OCI-LY7 (cell line): Measurements from ENCODE around the gene GAS6. TPM values are rescaled to one million over a fixed set of nuclear protein-coding genes. Genes with fewer than 3 reads are reported as not detected.

Experiments used
- BruUV-seq: library from RNA; stranded (reverse); fragments of 400-500 nt; replicated peaks from 2 replicates; lab custom pipeline; 2021; lab: Mats Ljungman, UMichigan
- CTCF ChIA-PET: fragments of 300-600 bp; sonication (Branson Sonifier 250); formaldehyde crosslinking; loops from one replicate; lab custom pipeline; 2022; ENCODE audit warnings: antibody characterized with exemption; ENCODE audit not compliant: unreplicated experiment; lab: Charles Lee
- POLR2A ChIA-PET: fragments of 300-600 bp; sonication (Branson Sonifier 250); formaldehyde crosslinking; loops from one replicate; lab custom pipeline; 2022; ENCODE audit warnings: antibody characterized with exemption; lab: Charles Lee
- DNase-seq: peaks from one replicate; pipeline ENCODE4 v3.0.0-alpha.2; 2015; ENCODE audit warnings: low spot score
- H2AFZ ChIP-seq: fragments of 200-600 bp; sonication (generic), shearing (Covaris generic); 2 replicates; pipeline ENCODE4 v1.6.1; 2014; ENCODE audit warnings: mild to moderate bottlenecking, antibody characterized with exemption, low read length, moderate library complexity
- H3K27ac ChIP-seq: fragments of 200-600 bp; sonication (generic); 2 replicates; pipeline ENCODE4 v1.5.1; 2014; ENCODE audit warnings: mixed run types, low read depth, mild to moderate bottlenecking, moderate library complexity, low read length, inconsistent platforms; ENCODE audit not compliant: poor library complexity, severe bottlenecking
- H3K36me3 ChIP-seq: fragments of 200-600 bp; sonication (generic); 2 replicates; pipeline ENCODE4 v1.6.1; 2014; ENCODE audit warnings: mild to moderate bottlenecking, antibody characterized with exemption, low read length, moderate library complexity, mixed read lengths; ENCODE audit not compliant: insufficient read depth
- H3K4me1 ChIP-seq: fragments of 200-600 bp; sonication (generic); 2 replicates; pipeline ENCODE4 v1.5.1; 2014; ENCODE audit warnings: mild to moderate bottlenecking, low read length; ENCODE audit not compliant: insufficient read depth, poor library complexity, severe bottlenecking
- H3K4me2 ChIP-seq: fragments of 200-600 bp; sonication (generic); 2 replicates; pipeline ENCODE4 v1.6.1; 2014; ENCODE audit warnings: mild to moderate bottlenecking, low read length
- H3K4me3 ChIP-seq: fragments of 200-600 bp; sonication (generic); 2 replicates; pipeline ENCODE4 v1.5.1; 2014; ENCODE audit warnings: mild to moderate bottlenecking, low read depth, low read length; ENCODE audit not compliant: poor library complexity, severe bottlenecking
- H3K79me2 ChIP-seq: fragments of 200-600 bp; sonication (generic); 2 replicates; pipeline ENCODE4 v1.6.1; 2016; ENCODE audit warnings: low read depth, mild to moderate bottlenecking, low read length, moderate library complexity, mixed read lengths; ENCODE audit not compliant: insufficient read depth
- H3K9me2 ChIP-seq: fragments of 200-600 bp; sonication (generic); 2 replicates; pipeline ENCODE4 v1.6.1; 2016; ENCODE audit warnings: mild to moderate bottlenecking, low read length, mixed read lengths; ENCODE audit not compliant: insufficient read depth
- H3K9me3 ChIP-seq: fragments of 200-600 bp; sonication (generic); 2 replicates; pipeline ENCODE4 v1.6.1; 2014; ENCODE audit warnings: mild to moderate bottlenecking, mixed run types, low read length, mixed read lengths
- H4K20me1 ChIP-seq: fragments of 200-600 bp; sonication (generic); 2 replicates; pipeline ENCODE4 v1.6.1; 2014; ENCODE audit warnings: mild to moderate bottlenecking, antibody characterized with exemption, low read length, moderate library complexity, mixed read lengths; ENCODE audit not compliant: insufficient read depth
- EZH2phosphoT487 ChIP-seq: fragments of 200-600 bp; sonication (generic); IDR thresholded peaks from 2 replicates; pipeline ENCODE4 v1.6.1; 2018; ENCODE audit warnings: low read depth, borderline replicate concordance, mild to moderate bottlenecking, mixed run types, antibody characterized with exemption, low read length, moderate library complexity, mixed read lengths
- intact Hi-C: fragments of 100-400 bp; cut with micrococcal nuclease; formaldehyde crosslinking; loops from one replicate; pipeline ENCODE4 v1.10.0; 2022; ENCODE audit not compliant: unreplicated experiment
- total RNA-seq, 2 experiments: library from RNA; depleted of rRNA in 1 of 2; stranded (reverse); fragments of >200 nt in 1 of 2; shearing (Covaris generic) in 1 of 2; gene quantifications; 2 replicates each; pipeline ENCODE4 v1.2.3, GENCODE V29; 2014 to 2022
- TF ChIP-seq, protein P1 (sequence below): fragments of 200-600 bp; sonication (generic); conservative IDR thresholded peaks from 2 replicates; pipeline ENCODE4 v1.5.1; 2014; ENCODE audit warnings: mild to moderate bottlenecking, antibody characterized with exemption, low read length, moderate library complexity, mixed read lengths

GAS6 gene
- total RNA-seq, 2 experiments from 2014 or later = not detected

DNA sequence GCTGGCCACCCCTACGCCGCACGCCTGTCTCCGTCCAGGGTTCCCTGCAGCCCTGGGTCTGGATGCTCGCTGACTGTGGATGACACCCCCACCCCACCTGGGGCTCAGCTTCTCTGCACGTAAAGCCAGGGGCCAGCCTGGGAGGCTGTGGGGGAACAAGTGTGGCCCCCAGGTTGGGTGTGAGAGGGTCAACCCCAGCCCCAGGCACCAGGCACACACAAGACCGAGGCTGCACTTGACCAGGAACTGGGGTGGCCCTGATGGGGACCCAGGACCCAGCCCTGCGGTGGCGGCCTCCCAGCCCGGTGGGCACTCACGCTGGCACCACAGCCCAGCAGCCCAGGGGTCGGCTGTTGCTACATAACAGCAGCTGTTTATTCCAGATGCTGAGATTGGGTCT lies 41.6 kb downstream of the GAS6 start:
- intact Hi-C loops = no loop called here
- no peak overlapping the region for H3K4me3 ChIP-seq
- CTCF ChIA-PET = no interaction called here
- peaks cover 21% of the 10 kb centered on the region for H3K36me3 ChIP-seq
- no peak overlapping the region for H3K4me2 ChIP-seq
- H4K20me1 ChIP-seq = no peaks in the 10 kb centered on the region; the same call in 1 of the 2 replicates
- no peak overlapping the region for H3K27ac ChIP-seq
- H3K9me2 ChIP-seq = no peaks in the 10 kb centered on the region
- H3K9me3 ChIP-seq = no peaks in the 10 kb centered on the region
- BruUV-seq = no TSS peak
- H2AFZ ChIP-seq = no peak overlapping the region
- no peak for DNase-seq
- POLR2A ChIA-PET = no interaction called here
- H3K79me2 ChIP-seq = no peaks in the 10 kb centered on the region; the same call in 1 of the 2 replicates
- TF ChIP-seq, protein P1, sequence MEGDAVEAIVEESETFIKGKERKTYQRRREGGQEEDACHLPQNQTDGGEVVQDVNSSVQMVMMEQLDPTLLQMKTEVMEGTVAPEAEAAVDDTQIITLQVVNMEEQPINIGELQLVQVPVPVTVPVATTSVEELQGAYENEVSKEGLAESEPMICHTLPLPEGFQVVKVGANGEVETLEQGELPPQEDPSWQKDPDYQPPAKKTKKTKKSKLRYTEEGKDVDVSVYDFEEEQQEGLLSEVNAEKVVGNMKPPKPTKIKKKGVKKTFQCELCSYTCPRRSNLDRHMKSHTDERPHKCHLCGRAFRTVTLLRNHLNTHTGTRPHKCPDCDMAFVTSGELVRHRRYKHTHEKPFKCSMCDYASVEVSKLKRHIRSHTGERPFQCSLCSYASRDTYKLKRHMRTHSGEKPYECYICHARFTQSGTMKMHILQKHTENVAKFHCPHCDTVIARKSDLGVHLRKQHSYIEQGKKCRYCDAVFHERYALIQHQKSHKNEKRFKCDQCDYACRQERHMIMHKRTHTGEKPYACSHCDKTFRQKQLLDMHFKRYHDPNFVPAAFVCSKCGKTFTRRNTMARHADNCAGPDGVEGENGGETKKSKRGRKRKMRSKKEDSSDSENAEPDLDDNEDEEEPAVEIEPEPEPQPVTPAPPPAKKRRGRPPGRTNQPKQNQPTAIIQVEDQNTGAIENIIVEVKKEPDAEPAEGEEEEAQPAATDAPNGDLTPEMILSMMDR = no peak
- no peak for TF ChIP-seq EZH2phosphoT487
- no peaks in the 10 kb centered on the region for H3K4me1 ChIP-seq

DNA sequence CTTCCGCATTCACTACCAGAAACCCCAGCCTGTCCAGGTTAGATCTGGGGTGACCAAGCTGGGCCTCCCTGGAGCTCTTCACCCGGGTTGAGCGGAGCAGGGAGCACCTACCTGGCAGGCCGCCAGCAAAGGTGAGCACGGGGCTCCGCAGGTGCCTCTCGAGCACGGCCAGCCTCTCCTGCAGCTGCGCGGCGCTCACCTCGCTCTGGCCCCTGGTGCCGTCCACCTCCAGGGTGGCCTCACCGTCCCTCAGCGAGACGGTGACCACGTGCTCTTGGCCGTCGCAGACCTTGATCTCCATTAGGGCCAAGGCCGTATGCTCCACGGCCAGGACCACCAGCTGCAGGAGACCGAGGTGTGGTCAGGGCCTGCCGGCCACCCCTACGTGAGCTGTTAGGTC lies 42.0 kb downstream of the GAS6 start:
- Histone ChIP-seq H3K4me3 (no peak overlapping the region), H3K27ac (no peak overlapping the region), H3K36me3 (peaks cover 18% of the 10 kb centered on the region), H3K9me3 (no peaks in the 10 kb centered on the region), H3K4me1 (peaks cover 1% of the 10 kb centered on the region), H3K9me2 (no peaks in the 10 kb centered on the region), H2AFZ (no peak overlapping the region), H4K20me1 (no peaks in the 10 kb centered on the region; the same call in 1 of the 2 replicates), H3K79me2 (peaks cover 1% of the 10 kb centered on the region; the same call in 1 of the 2 replicates), H3K4me2 (no peak overlapping the region)
- POLR2A ChIA-PET = no interaction called here
- TF ChIP-seq, protein P1 = no peak
- no peak for TF ChIP-seq EZH2phosphoT487
- intact Hi-C loops = no loop called here
- BruUV-seq = no TSS peak
- no peak for DNase-seq
- CTCF ChIA-PET = no interaction called here

DNA sequence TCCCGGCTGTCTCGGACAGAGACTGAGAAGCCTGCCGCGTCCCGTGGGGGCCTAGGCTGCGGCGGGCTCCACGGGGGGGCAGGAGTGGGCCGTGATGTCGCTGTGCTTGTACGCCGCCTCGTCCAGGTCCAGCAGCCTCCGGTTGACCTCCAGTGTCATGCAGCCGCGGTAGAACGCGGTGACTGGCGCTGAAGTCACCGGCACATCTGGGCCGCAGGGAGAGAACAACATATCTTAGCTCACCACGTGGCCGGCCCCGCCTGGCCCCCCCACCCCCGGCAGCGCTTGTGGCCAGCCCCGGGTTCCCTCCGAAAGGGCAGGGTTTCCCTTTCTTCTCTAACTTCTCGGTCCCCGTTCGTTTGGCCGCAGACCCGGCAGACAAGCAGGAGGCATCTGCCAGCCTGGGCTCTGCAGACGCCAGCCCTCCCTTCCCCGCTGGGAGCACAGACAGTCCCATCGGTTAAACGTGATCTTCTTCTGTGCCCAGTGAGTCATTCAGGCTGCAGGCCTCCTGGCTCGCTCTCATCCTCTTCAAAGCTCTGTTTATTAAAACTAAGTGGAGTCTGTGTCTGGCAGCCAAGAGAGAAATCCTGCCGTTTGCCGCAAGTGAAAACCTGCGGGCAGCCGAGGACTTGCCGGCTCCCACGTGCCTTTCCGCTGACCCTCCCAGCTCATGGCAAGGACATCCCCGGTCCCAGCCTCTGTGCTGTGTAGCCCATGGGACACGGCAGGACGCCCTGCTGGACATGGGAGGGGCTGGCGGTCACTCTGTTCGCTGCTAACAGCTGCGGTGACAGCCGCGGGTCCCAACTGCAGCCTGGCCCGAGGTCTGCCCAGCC lies 42.8 kb downstream of the GAS6 start:
- TF ChIP-seq EZH2phosphoT487 = no peak
- TF ChIP-seq, protein P1 = no peak
- POLR2A ChIA-PET = no interaction called here

More for the DNA sequence above, 42.8 kb downstream of the GAS6 start:
- H3K79me2 ChIP-seq = peaks cover 9% of the 10 kb centered on the region
- H3K9me3 ChIP-seq = no peaks in the 10 kb centered on the region
- H3K36me3 ChIP-seq = peaks cover 24% of the 10 kb centered on the region
- H3K4me1 ChIP-seq = peaks cover 4% of the 10 kb centered on the region
- no peak overlapping the region for H3K27ac ChIP-seq
- no peak overlapping the region for H2AFZ ChIP-seq
- H3K4me2 ChIP-seq = no peak overlapping the region
- H4K20me1 ChIP-seq = no peaks in the 10 kb centered on the region; the same call in 1 of the 2 replicates
- no TSS peak for BruUV-seq
- no peak for DNase-seq
- CTCF ChIA-PET = no interaction called here
- no peak overlapping the region for H3K4me3 ChIP-seq
- H3K9me2 ChIP-seq = no peaks in the 10 kb centered on the region
- intact Hi-C loops = no loop called here
